Keratinocyte (primary cell): ENCODE measurements around the gene FREM2. TPM values are rescaled to one million over a fixed set of nuclear protein-coding genes. Genes with fewer than 3 reads are reported as not detected.

Source experiments
- DNase-seq: peaks from one replicate; pipeline ENCODE4 v3.0.0-alpha.2; 2011; ENCODE audit warnings: low read depth, missing footprints, low spot score
- FAIRE-seq: peaks from 2 replicates; lab custom pipeline; 2011; peaks lifted over from hg19 to GRCh38; lab: Jason Lieb, UNC
- H2AFZ ChIP-seq: 2 replicates; pipeline ENCODE4 v1.6.0; 2012; ENCODE audit warnings: low read length, control low read depth, inconsistent platforms; ENCODE audit not compliant: control insufficient read depth
- H3K27ac ChIP-seq: 2 replicates; pipeline ENCODE4 v1.5.1; 2011; ENCODE audit warnings: low read length; ENCODE audit not compliant: control insufficient read depth, insufficient read depth
- H3K27me3 ChIP-seq: 3 replicates; pipeline ENCODE4 v1.6.0; 2011; ENCODE audit warnings: low read length; ENCODE audit not compliant: control insufficient read depth, insufficient read depth; ENCODE audit errors: extremely low read depth
- H3K36me3 ChIP-seq, 2 experiments: 2 replicates in 1 of 2; 3 replicates in 1 of 2; pipeline ENCODE4 v1.5.1; 2011; ENCODE audit warnings: low read length in 2 of 2, mild to moderate bottlenecking in 1 of 2; ENCODE audit not compliant: control insufficient read depth in 2 of 2, insufficient read depth in 2 of 2; ENCODE audit errors: extremely low read depth in 1 of 2
- H3K4me1 ChIP-seq: 3 replicates; pipeline ENCODE4 v1.5.1; 2011; ENCODE audit warnings: low read length; ENCODE audit not compliant: control insufficient read depth, insufficient read depth; ENCODE audit errors: extremely low read depth
- H3K4me2 ChIP-seq: 3 replicates; pipeline ENCODE4 v1.6.0; 2011; ENCODE audit warnings: low read depth, low read length; ENCODE audit not compliant: control insufficient read depth, insufficient read depth; ENCODE audit errors: extremely low read depth
- H3K4me3 ChIP-seq, 3 experiments: fragments of 200-600 bp in 1 of 3; sonication (generic) in 1 of 3; 2 replicates in 2 of 3; 3 replicates in 1 of 3; pipeline ENCODE4 v1.5.1; 2011 to 2016; ENCODE audit warnings: low read length in 3 of 3, mild to moderate bottlenecking in 3 of 3, control low read depth in 2 of 3, inconsistent platforms in 1 of 3, low read depth in 1 of 3, mixed read lengths in 1 of 3, mixed run types in 1 of 3, moderate library complexity in 1 of 3; ENCODE audit not compliant: control insufficient read depth in 2 of 3, insufficient read depth in 2 of 3; ENCODE audit errors: extremely low read depth in 1 of 3
- H3K79me2 ChIP-seq: 2 replicates; pipeline ENCODE4 v1.6.0; 2012; ENCODE audit warnings: low read length; ENCODE audit not compliant: control insufficient read depth, insufficient read depth
- H3K9ac ChIP-seq: 3 replicates; pipeline ENCODE4 v1.6.0; 2011; ENCODE audit warnings: low read length; ENCODE audit not compliant: control insufficient read depth, insufficient read depth; ENCODE audit errors: extremely low read depth
- H3K9me1 ChIP-seq: 3 replicates; pipeline ENCODE4 v1.6.0; 2011; ENCODE audit warnings: low read length; ENCODE audit not compliant: control insufficient read depth, insufficient read depth; ENCODE audit errors: extremely low read depth
- H3K9me3 ChIP-seq: 2 replicates; pipeline ENCODE4 v1.5.1; 2012; ENCODE audit warnings: low read depth, low read length; ENCODE audit not compliant: control insufficient read depth
- H4K20me1 ChIP-seq: 3 replicates; pipeline ENCODE4 v1.6.0; 2011; ENCODE audit warnings: low read length; ENCODE audit not compliant: control insufficient read depth, insufficient read depth; ENCODE audit errors: extremely low read depth
- EZH2 ChIP-seq: IDR thresholded peaks from one replicate; pipeline ENCODE4 v1.6.1; 2012; ENCODE audit warnings: inconsistent platforms, mild to moderate bottlenecking, low read length, moderate library complexity
- dilution Hi-C: fragments of 300-500 bp; cut with MboI; formaldehyde crosslinking; loops from one replicate; pipeline ENCODE4 v1.7.0; 2020; ENCODE audit warnings: low sequenced_read_pairs; ENCODE audit not compliant: extremely low pct_ligation_motif_present
- polyA plus RNA-seq, 5 experiments: library from polyadenylated mRNA; depleted of rRNA in 3 of 5; stranded (reverse) in 3 of 5; stranded (forward) in 1 of 5; unstranded in 1 of 5; fragments of >200 nt; gene quantifications; 1 replicate in 1 of 5; 2 replicates in 3 of 5; 3 replicates in 1 of 5; pipeline versions ENCODE4 v1.2.1 to v1.2.3, GENCODE V29; 2011 to 2012; ENCODE audit warnings: missing spikeins in 2 of 5, low read depth in 1 of 5, low replicate concordance in 1 of 5
- TF ChIP-seq, protein P1 (sequence below), 3 experiments: IDR thresholded peaks in 1 of 3; conservative IDR thresholded peaks in 1 of 3; optimal IDR thresholded peaks in 1 of 3; 2 replicates in 2 of 3; 3 replicates in 1 of 3; pipeline versions ENCODE3 to v1.5.1; 2011; ENCODE audit warnings: low read length in 3 of 3, mild to moderate bottlenecking in 3 of 3, moderate library complexity in 2 of 3, control low read depth in 1 of 3, inconsistent platforms in 1 of 3; ENCODE audit not compliant: insufficient read depth in 2 of 3; ENCODE audit errors: extremely low read depth in 1 of 3

The FREM2 gene
- polyA plus RNA-seq, 1 donor (not counting 4 experiments of a cell fraction or from before 2014, with no cell fraction given), result 0.01 TPM

GRCh38 chr13:38824342-38824741, 137.5 kb downstream of the FREM2 start:
- Histone ChIP-seq H4K20me1 (no peaks in the 10 kb centered on the region), H3K4me1 (peaks cover 13% of the 10 kb centered on the region), H2AFZ (no peak overlapping the region), H3K4me3 (no peak overlapping the region), H3K27me3 (no peaks in the 10 kb centered on the region), H3K27ac (no peak overlapping the region), H3K36me3 (no peaks in the 10 kb centered on the region), H3K9ac (no peak overlapping the region), H3K9me1 (no peaks in the 10 kb centered on the region), H3K79me2 (no peaks in the 10 kb centered on the region), H3K4me2 (no peak overlapping the region), H3K9me3 (no peaks in the 10 kb centered on the region)
- FAIRE-seq (no peak), DNase-seq (no peak)
- dilution Hi-C loops, result no loop called here
- TF ChIP-seq EZH2, result no peak
- TF ChIP-seq, protein P1, sequence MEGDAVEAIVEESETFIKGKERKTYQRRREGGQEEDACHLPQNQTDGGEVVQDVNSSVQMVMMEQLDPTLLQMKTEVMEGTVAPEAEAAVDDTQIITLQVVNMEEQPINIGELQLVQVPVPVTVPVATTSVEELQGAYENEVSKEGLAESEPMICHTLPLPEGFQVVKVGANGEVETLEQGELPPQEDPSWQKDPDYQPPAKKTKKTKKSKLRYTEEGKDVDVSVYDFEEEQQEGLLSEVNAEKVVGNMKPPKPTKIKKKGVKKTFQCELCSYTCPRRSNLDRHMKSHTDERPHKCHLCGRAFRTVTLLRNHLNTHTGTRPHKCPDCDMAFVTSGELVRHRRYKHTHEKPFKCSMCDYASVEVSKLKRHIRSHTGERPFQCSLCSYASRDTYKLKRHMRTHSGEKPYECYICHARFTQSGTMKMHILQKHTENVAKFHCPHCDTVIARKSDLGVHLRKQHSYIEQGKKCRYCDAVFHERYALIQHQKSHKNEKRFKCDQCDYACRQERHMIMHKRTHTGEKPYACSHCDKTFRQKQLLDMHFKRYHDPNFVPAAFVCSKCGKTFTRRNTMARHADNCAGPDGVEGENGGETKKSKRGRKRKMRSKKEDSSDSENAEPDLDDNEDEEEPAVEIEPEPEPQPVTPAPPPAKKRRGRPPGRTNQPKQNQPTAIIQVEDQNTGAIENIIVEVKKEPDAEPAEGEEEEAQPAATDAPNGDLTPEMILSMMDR (optimal IDR thresholded peaks at IDR 0.05 in 1 of 3, IDR thresholded peaks at IDR 0.05 in 1 of 3, conservative IDR thresholded peaks at IDR 0.05 in 1 of 3; ENCODE audit: extremely low read depth in 1 of 3, insufficient read depth in 2 of 3, low read length in 3 of 3), result no peak

- TF ChIP-seq, protein P1 (optimal IDR thresholded peaks at IDR 0.05 in 1 of 3, IDR thresholded peaks at IDR 0.05 in 1 of 3, conservative IDR thresholded peaks at IDR 0.05 in 1 of 3; ENCODE audit: extremely low read depth in 1 of 3, insufficient read depth in 2 of 3, low read length in 3 of 3), result no peak
- TF ChIP-seq EZH2, result no peak
- H3K27me3 ChIP-seq, result no peaks in the 10 kb centered on the region
- H3K27ac ChIP-seq, result no peak overlapping the region
- H4K20me1 ChIP-seq, result no peaks in the 10 kb centered on the region
- H2AFZ ChIP-seq, result no peak overlapping the region
- no peaks in the 10 kb centered on the region for H3K36me3 ChIP-seq
- DNase-seq (no peak), FAIRE-seq (peak; percentile 55)
- H3K79me2 ChIP-seq, result no peaks in the 10 kb centered on the region
- no peak overlapping the region for H3K4me3 ChIP-seq
- dilution Hi-C loops, result no loop called here
- H3K9ac ChIP-seq, result no peak overlapping the region
- H3K4me2 ChIP-seq, result no peak overlapping the region
- H3K9me1 ChIP-seq, result no peaks in the 10 kb centered on the region
- no peaks in the 10 kb centered on the region for H3K9me3 ChIP-seq
- H3K4me1 ChIP-seq, result peaks cover 12% of the 10 kb centered on the region
Measured at GRCh38 chr13:38826182-38826813, 139.4 kb downstream of the FREM2 start.
